Daoy (cell line): ENCODE results near the gene TAS2R39. TPM values are rescaled to one million over a fixed set of nuclear protein-coding genes. Genes with fewer than 3 reads are reported as not detected.
"Not testable (repeated sequence)": the region's sequence is repeated elsewhere in the genome, so short reads cannot be mapped to it uniquely, and the experiment has no call there.

Experiments used
- DNase-seq: peaks from one replicate; pipeline ENCODE4 v3.0.0-alpha.2; 2015; ENCODE audit warnings: low read depth
- total RNA-seq: library from RNA; depleted of rRNA; stranded (reverse); fragments of >200 nt; shearing (Covaris generic); gene quantifications from 2 replicates; pipeline ENCODE4 v1.2.3, GENCODE V29; 2014; rRNA removed

The TAS2R39 gene
- not detected in 2 replicates for total RNA-seq

- no peak for DNase-seq
Observed at GRCh38 chr7:143183024-143183423, at the start of gene TAS2R39. TSS of gene TAS2R39 (plus strand) at chr7:143183419. CDS start at chr7:143183419, 0 bp downstream.

GRCh38 chr7:143147070-143147469 is 36.1 kb upstream of the TAS2R39 start:
- DNase-seq = no peak

- no peak for DNase-seq
Observed at GRCh38 chr7:143148050-143148449, 35.2 kb upstream of the TAS2R39 start.

DNA sequence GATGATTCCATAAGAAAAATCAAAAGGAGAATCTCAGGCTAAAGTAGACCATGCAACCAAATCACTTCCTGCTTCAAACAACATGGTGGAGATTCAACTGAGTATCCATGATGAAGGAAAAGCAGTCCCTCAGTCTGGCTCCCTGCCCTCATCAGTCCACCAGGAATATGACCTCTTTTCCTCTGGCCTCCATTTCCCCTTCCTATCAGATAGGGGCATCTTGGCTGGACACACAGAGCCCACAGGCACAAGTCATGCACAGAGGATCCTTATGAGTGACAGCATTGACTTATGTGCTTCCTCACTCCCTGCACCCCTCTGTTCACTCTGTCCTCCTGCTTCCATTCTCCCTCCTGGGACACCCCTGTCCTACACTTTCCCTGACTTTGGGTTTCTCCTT is 34.6 kb upstream of the TAS2R39 start:
- no peak for DNase-seq

DNA sequence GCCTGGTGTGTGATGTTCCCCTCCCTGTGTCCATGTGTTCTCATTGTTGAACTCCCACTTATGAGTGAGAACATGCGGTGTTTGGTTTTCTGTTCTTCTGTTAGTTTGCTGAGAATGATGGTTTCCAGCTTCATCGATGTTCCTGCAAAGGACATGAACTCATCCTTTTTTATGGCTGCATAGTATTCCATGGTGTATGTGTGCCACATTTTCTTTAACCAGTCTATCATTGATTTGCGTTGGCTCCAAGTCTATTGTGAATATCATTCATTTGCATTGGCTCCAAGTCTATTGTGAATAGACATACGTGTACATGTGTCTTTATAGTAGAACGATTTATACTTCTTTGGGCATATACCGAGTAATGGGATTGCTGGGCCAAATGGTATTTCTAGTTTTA is 32.5 kb upstream of the TAS2R39 start:
- not testable (repeated sequence) for DNase-seq

- DNase-seq = not testable (repeated sequence)
Observed at GRCh38 chr7:143158617-143159016, 24.6 kb upstream of the TAS2R39 start.

DNA sequence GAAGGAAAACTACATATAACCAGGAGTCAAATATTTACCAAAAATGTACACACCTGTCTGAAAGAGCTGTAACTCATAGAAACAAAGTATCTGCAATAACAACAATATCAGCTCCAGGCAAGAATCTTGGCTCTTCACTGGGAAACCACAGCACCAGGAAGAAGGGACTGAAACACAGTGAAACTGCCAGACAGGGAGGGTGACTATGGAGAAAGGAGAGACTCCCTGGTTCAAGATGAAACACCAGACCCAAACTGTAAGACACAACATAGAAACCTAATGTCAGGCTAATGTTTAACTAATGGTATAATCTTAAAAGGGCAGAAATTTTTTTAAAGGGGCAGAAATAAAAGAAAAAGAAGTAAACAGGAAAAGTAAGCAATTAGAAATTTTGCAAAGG is 11.5 kb upstream of the TAS2R39 start:
- DNase-seq = no peak

DNA sequence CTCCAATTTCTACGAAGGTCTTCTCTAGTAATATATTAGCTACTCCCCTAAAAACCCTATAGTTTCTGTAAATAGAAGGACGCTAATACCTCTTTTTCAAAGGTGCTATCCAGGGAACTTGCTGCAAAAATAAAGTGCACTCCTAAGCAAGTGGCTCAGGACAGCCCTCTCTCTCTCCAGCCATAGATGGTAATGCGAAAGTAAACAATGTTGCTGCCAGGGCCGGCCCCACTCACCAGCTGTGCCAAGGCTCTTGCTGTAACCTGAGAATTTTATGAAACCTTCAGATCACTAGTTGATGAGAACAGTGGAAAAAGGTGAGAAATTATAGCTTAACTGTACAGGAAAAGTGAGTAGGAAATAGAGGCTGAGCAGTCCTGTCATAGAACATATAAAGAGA is 10.9 kb upstream of the TAS2R39 start:
- DNase-seq = peak; percentile 71

DNA sequence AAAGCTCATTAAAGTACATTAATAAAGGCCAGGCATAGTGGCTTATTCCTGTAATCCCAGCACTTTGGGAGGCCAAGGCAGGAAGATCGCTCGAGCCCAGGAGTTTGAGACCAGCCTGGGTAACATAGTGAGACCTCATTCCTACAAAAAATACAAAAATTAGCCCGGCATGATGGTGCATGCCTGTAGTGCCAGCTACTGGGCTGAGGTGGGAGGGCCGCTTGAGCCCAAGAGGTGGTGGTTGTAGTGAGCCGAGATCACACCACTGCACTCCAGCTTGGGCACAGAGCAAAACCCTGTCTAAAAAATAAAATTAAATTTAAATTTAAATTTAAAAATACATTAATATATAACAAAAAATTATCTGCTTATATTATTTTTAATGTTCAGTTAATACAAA is 7.1 kb upstream of the TAS2R39 start:
- DNase-seq = no peak

GRCh38 chr7:143177374-143178119 is 5.7 kb upstream of the TAS2R39 start:
- no peak for DNase-seq

GRCh38 chr7:143180771-143181170 is 2.4 kb upstream of the TAS2R39 start:
- not testable (repeated sequence) for DNase-seq

- no peak for DNase-seq
Observed at GRCh38 chr7:143181349-143181748, 1.9 kb upstream of the TAS2R39 start.

GRCh38 chr7:143185551-143185950 is 2.3 kb downstream of the TAS2R39 start:
- no peak for DNase-seq

DNA sequence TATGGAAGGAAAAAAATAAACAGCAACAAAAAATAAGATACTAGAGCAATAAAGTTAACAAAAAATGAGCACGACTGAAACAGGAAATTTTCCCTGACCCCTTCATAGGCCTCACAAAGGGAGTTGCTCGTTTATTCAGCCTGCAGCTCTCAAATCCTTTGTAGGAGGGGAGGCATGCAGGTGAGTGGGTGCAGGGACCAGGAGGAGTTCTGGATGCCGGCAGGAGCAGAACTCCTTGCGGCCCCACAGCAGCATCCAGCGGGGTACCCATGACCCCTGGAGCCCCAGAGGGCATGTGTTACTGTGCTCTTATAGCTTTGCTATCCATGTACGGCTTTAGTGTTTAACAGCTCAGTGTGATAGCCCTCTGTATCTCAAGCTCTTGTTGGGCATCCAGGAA is 5.8 kb downstream of the TAS2R39 start:
- DNase-seq = no peak

DNA sequence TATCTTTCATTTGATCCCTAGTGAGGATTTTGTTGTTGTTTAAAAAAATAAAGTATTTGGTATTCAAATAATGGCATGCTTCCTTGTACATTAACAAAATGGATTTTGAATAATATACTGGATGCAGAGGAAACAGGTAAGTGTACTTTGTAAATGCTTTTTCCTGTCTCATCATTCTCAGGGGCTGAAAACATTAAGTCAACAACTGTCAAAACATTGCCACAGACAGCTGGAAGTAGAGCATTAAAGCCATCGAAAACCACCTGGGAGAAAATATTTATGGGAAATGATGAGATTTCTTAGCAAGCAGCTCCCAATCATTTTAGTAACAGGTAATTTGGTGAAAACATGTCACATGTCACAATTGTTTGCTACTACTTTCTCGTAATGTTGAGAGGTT is 10.7 kb downstream of the TAS2R39 start:
- no peak for DNase-seq

GRCh38 chr7:143199040-143199439 is 15.8 kb downstream of the TAS2R39 start:
- peak; percentile 19 for DNase-seq

- no peak for DNase-seq
Observed at GRCh38 chr7:143202161-143202560, 18.9 kb downstream of the TAS2R39 start.

- DNase-seq = no peak
Observed at GRCh38 chr7:143203386-143203785, 20.2 kb downstream of the TAS2R39 start.

- peak; percentile 69 for DNase-seq
Observed at GRCh38 chr7:143205560-143206293, 22.5 kb downstream of the TAS2R39 start.

DNA sequence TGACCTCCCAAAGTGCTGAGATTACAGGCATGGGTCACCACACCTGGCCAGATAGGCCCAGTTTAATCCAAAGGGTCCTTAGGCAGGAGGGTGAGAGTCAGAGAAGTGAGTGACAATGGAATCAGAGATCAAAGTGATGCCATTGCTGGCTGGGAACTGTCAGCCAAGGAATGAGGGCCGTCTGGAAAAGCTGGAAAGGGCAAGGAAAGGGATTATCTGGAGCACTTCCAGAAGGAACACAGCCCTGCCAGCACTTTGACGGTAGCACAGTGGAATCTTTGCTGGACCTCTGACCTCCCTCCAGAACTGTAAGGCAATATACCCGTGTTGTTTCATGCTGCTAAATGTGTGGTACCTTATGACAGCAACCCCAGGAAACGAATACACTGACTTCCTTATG is 27.3 kb downstream of the TAS2R39 start:
- no peak for DNase-seq

DNA sequence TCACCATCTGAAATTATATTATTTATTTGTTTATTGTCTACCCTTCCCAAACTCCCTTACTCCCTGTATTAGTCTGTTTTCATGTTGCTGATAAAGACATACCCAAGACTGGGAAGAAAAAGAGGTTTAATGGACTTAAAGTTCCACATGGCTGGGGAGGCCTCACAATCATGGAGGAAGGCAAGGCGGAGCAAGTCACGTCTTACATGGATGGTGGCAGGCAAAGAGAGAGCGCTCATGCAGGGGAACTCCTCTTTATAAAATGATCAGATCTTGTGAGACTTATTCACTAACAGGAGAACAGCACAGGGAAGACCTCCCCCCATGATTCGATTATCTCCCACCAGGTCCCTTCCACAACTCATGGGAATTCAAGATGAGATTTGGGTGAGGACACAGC is 30.3 kb downstream of the TAS2R39 start:
- DNase-seq = not testable (repeated sequence)

GRCh38 chr7:143214789-143215679 is 31.8 kb downstream of the TAS2R39 start:
- peak; percentile 81 for DNase-seq
